ENCODE measurements around the gene ZNF772.

ZNF772 gene

DNA sequence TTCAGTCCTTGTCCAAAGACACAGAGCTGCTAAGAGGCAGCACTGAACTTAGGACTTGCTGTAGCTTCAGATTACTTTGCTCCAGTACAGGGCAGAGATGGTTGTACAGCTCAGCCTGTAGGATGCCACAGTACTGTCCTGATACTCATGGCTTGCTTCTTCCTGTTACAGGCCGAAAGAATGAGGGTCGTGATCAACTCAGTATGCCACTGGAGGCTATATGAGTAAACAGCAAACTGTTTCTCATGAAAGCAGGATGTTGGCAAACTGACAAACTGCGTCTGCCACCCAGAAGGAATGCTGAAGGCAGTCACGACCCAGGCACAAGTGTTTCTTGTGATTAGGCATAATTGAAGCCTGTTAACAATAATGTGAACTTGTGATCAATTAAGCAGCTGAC lies 39.4 kb downstream of the ZNF772 start:
- H3K4me3 ChIP-seq = no peak overlapping the region
- H3K27ac ChIP-seq = no peak overlapping the region

DNA sequence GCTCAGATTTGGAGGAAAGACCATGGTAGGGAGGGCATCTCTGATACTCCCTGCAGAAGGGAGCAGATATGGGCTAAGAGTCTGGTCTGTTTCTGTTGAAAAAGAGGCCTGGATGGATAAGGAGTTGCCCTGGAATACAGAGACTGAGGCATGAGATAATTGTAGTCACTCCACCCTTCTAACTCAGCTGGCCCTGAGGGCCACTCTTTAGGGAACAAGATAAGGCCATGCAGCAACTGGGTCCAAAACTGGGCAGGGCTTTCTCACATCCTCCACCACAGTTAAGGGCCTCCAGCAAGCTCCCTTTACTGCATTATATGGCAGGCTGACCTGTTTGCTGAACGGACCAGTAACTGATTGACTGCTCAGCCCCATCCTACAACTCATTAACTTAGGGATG lies 40.9 kb downstream of the ZNF772 start:
- H3K27ac ChIP-seq = peak overlapping the region in 3 of 21 experiments; percentile 79 to 88 (median 83)
- peak overlapping the region in 5 of 7 experiments; percentile 67 to 95 (median 93) for H3K4me3 ChIP-seq

DNA sequence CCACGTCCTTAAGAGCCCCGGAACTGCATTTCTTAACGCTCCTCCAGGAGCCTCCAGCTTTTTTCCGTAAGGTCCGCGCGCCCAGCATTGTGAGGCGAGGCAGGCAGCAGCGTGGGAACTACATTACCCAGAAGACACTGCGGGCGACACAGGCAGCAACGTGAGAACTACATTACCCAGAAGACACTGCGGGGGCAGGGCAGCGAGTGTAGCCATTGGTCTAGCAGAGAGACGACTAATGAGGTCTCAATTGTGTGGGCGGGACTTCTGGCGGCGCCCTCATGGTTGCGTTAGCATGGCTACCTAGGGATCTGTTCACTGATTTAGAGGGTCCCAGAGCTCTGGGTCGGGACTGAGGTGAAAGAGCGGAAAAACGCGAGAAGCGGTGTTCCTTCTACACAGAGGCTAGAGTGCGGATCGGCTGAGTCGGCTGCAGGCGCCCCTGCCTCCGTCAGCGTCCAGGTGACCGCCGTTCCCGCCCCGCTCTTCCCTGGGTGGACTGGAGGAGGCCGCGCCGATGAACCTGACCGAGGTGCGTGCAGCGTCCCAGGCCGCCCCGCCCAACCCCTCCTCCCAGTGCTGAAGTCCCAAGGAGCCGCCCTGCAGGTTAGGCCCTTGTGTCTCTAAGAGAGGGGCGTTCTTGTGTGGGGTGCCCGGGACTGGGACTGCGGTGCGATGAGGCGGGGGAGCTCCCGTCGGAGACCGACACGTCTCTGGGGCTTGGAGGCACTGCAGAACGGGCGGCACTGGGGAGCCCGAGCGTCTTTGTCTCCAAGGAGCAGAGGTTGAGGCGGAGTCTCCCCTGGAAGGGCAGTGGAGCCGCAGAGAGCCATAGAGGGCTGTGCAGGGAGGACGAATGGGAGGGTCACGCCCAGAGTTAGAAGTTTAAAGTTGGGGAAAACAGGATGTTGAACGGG lies 42.0 kb downstream of the ZNF772 start, which contains the start of gene ZNF749:
TSS of gene ZNF749 (plus strand) at position 264 of the 917 bp plus-strand sequence. CDS start at position 518, 254 bp downstream.
- H3K27ac ChIP-seq = peak within 1 kb of the TSS in 20 of 21 experiments; percentile 37 to 88 (median 74)
- H3K4me3 ChIP-seq = peak within 1 kb of the TSS; percentile 66 to 95 (median 87)

DNA sequence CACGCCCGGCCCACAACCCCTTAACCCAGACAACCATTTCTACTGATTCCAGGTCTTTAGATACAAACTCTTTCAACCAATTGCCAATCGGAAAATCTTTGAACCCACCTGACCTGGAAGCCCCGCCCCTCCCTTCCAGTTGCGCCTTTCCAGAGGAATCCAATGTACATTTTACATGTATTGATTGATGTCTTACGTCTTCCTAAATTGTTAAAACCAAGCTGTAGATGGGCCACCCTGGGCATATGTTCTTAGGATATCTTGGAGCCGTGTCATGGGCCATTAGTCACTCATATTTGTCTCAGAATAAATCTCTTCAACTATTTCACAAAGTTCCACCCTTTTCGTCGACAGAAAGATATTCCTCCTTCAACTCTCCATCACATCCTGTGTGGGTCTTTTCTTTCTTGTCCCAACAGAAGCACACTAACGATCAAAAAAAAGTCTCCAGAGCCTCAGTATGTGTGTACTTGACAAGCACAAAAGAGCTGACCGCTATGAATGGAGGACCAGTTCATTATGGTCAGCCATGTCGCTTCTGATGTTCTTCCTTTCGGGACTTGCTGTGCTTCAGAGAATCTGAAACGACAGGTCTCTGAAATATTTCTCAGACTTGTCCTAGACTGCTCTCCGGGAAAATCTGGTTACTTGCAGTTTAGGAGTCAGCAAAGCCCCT lies 42.8 kb downstream of the ZNF772 start:
- Histone ChIP-seq H3K4me3 (peak overlapping the region; percentile 66 to 95 (median 87)), H3K27ac (peak overlapping the region in 11 of 21 experiments; percentile 29 to 87 (median 75))

DNA sequence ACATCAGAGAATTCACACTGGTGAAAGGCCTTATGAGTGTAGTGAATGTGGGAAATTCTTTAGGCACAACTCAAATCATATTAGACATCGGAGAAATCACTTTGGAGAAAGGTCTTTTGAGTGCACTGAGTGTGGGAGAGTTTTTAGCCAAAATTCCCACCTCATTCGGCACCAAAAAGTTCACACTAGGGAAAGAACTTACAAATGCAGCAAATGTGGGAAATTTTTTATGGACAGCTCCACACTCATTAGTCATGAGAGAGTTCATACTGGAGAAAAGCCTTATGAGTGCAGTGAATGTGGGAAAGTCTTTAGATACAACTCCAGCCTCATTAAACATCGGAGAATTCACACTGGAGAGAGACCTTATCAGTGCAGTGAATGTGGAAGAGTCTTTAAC lies 56.3 kb downstream of the ZNF772 start:
- H3K4me3 ChIP-seq = no peak overlapping the region

DNA sequence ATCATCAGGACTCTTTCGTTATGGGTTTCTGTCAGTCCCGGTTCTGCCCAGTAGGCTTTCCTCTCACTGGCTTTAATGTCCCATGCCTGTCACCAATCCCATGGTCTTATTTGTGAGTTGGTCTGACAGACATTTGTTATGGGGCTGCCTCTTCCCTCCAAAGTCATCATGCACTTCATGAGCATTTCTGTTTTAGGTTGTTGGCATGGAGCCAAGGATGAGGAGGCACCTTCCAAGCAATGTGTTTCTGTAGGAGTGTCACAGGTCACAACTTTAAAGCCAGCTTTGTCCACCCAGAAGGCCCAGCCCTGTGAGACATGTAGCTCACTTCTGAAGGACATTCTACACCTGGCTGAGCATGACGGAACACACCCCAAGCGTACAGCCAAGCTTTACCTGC lies 57.9 kb downstream of the ZNF772 start:
- Histone ChIP-seq H3K4me3 (no peak overlapping the region), H3K27ac (no peak overlapping the region)

More for the DNA sequence above, 56.3 kb downstream of the ZNF772 start:
- H3K27ac ChIP-seq = no peak overlapping the region

All from skin epidermis (tissue), 12 donors.